ENCODE results near the gene ITIH1. TPM values are rescaled to one million over a fixed set of nuclear protein-coding genes. Genes with fewer than 3 reads are reported as not detected.

The ITIH1 gene
- total RNA-seq, 2 experiments from 2014 or later: not detected

DNA sequence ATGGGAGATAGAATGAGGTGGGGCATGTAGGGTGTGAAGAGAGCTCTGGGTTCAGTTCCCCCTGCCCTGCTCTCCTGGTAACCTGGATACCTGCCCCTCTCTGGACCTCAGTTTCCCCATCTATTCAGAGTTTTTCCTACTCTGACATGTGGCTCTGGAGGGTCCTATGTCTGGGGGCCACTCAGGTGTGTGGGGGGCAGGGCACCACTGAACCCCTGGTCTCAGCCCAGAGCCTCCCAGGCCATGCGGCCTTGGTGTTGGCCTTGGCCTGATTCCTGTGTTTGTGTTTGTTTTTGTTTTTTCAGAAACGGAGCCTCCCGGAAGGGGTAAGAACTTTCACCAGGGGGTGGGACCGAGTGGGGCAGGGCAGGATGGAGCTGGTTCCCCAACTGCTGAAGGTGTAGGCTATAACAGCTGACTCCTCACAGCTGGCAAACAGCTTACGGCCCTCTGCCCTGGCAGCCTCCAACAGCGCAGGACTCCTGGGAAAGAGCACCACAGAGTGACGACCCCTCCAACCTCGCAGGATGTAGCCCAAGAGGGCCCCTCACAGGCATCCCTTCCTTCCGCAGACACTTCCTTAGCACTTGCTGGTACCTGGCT, 18.0 kb downstream of the ITIH1 start:
- intact Hi-C loops (cut with DNase I, micrococcal nuclease): no loop called here
- Mint-ChIP-seq H3K4me3 (no peak overlapping the region), H3K27me3 (no peaks in the 10 kb centered on the region), H3K9me3 (no peaks in the 10 kb centered on the region), H3K4me1 (ENCODE audit: low read depth) (no peaks in the 10 kb centered on the region), H3K36me3 (ENCODE audit: low read depth) (no peaks in the 10 kb centered on the region), H3K27ac (no peak overlapping the region)
- Histone ChIP-seq H3K4me1 (ENCODE audit: insufficient read depth, low read length) (no peaks in the 10 kb centered on the region), H3K4me3 (ENCODE audit: low read length) (no peak overlapping the region), H3K27me3 (ENCODE audit: control insufficient read depth in 1 of 2, insufficient read depth in 2 of 2, low read length in 2 of 2) (no peaks in the 10 kb centered on the region), H3K9me3 (ENCODE audit: control insufficient read depth in 1 of 2, insufficient read depth in 1 of 2, low read length in 2 of 2) (no peaks in the 10 kb centered on the region), H3K36me3 (ENCODE audit: insufficient read depth, low read length) (no peaks in the 10 kb centered on the region), H3K27ac (ENCODE audit: low read depth in 1 of 2, low read length in 2 of 2) (no peak overlapping the region)
- TF ChIP-seq, protein P1, sequence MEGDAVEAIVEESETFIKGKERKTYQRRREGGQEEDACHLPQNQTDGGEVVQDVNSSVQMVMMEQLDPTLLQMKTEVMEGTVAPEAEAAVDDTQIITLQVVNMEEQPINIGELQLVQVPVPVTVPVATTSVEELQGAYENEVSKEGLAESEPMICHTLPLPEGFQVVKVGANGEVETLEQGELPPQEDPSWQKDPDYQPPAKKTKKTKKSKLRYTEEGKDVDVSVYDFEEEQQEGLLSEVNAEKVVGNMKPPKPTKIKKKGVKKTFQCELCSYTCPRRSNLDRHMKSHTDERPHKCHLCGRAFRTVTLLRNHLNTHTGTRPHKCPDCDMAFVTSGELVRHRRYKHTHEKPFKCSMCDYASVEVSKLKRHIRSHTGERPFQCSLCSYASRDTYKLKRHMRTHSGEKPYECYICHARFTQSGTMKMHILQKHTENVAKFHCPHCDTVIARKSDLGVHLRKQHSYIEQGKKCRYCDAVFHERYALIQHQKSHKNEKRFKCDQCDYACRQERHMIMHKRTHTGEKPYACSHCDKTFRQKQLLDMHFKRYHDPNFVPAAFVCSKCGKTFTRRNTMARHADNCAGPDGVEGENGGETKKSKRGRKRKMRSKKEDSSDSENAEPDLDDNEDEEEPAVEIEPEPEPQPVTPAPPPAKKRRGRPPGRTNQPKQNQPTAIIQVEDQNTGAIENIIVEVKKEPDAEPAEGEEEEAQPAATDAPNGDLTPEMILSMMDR (IDR thresholded peaks at IDR 0.05): no peak
- ATAC-seq (ENCODE audit: poor library complexity): no peak
- CTCF ChIA-PET: no interaction called here
- POLR2A ChIA-PET: no interaction called here
- no peak for DNase-seq

DNA sequence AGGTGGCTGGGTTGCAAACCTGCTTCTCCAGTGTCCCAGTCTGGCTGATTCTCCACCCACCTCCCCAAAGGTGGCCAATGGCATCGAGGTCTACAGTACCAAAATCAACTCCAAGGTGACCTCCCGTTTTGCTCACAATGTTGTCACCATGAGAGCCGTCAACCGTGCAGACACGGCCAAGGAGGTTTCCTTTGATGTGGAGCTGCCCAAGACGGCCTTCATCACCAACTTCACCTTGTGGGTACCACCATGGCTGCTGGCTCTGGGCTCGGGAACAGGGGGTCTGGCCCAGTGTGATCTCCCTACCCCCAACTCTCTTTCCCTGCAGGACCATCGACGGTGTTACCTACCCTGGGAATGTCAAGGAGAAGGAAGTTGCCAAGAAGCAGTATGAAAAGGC, 19.0 kb downstream of the ITIH1 start:
- Mint-ChIP-seq H3K36me3 (ENCODE audit: low read depth) (no peaks in the 10 kb centered on the region), H3K9me3 (no peaks in the 10 kb centered on the region), H3K27me3 (no peaks in the 10 kb centered on the region), H3K4me1 (ENCODE audit: low read depth) (no peaks in the 10 kb centered on the region), H3K27ac (no peak overlapping the region), H3K4me3 (no peak overlapping the region)
- POLR2A ChIA-PET: no interaction called here
- no peak overlapping the region for H3K4me3 ChIP-seq (ENCODE audit: low read length)
- TF ChIP-seq, protein P1 (IDR thresholded peaks at IDR 0.05): no peak
- H3K27ac ChIP-seq (ENCODE audit: low read depth in 1 of 2, low read length in 2 of 2): no peak overlapping the region
- H3K27me3 ChIP-seq (ENCODE audit: control insufficient read depth in 1 of 2, insufficient read depth in 2 of 2, low read length in 2 of 2): no peaks in the 10 kb centered on the region
- intact Hi-C loops (cut with DNase I, micrococcal nuclease): no loop called here
- H3K36me3 ChIP-seq (ENCODE audit: insufficient read depth, low read length): no peaks in the 10 kb centered on the region
- H3K4me1 ChIP-seq (ENCODE audit: insufficient read depth, low read length): no peaks in the 10 kb centered on the region
- no peaks in the 10 kb centered on the region for H3K9me3 ChIP-seq (ENCODE audit: control insufficient read depth in 1 of 2, insufficient read depth in 1 of 2, low read length in 2 of 2)
- ATAC-seq (ENCODE audit: poor library complexity) (no peak), DNase-seq (no peak)
- CTCF ChIA-PET: no interaction called here

DNA sequence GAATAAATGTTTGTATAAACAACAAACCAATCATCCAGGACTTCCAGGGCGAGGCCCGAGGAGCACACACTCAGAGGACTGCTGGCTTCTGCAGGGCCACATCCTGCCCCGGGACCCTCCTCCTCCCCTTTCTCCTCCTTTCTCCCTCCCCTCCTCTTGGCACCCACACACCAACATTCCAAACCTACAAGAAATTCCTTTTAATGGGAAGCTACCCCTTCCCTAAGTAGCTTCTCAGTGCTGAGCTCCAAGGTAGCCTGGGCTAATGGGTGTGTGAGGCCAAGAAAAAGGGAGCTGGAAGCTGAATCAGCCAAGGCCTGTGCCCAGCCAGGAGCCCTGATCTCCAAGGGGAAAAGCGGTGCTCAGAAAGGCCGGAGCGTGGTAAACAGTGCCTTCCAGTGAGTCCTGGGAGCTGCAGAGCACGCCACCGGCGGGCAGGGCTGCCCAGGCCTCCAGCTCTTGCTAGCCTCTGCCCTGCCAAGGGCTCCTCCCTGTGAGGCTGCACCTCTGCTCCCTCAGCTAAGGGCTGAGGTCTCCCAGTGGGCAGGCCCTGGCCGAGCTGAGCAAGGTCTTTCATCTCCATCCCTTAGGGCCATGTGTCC, 21.1 kb downstream of the ITIH1 start:
- no peak overlapping the region for H3K4me3 ChIP-seq (ENCODE audit: low read length)
- POLR2A ChIA-PET: no interaction called here
- no peaks in the 10 kb centered on the region for H3K36me3 Mint-ChIP-seq (ENCODE audit: low read depth)

More for the DNA sequence above, 21.1 kb downstream of the ITIH1 start:
- Histone ChIP-seq H3K27me3 (ENCODE audit: control insufficient read depth in 1 of 2, insufficient read depth in 2 of 2, low read length in 2 of 2) (no peaks in the 10 kb centered on the region), H3K36me3 (ENCODE audit: insufficient read depth, low read length) (no peaks in the 10 kb centered on the region), H3K27ac (ENCODE audit: low read depth in 1 of 2, low read length in 2 of 2) (peak overlapping the region in 1 of 2 donors; percentile 4), H3K4me1 (ENCODE audit: insufficient read depth, low read length) (no peaks in the 10 kb centered on the region), H3K9me3 (ENCODE audit: control insufficient read depth in 1 of 2, insufficient read depth in 1 of 2, low read length in 2 of 2) (no peaks in the 10 kb centered on the region)
- Mint-ChIP-seq H3K27me3 (no peaks in the 10 kb centered on the region), H3K27ac (no peak overlapping the region), H3K4me1 (ENCODE audit: low read depth) (no peaks in the 10 kb centered on the region), H3K9me3 (no peaks in the 10 kb centered on the region), H3K4me3 (no peak overlapping the region)
- TF ChIP-seq, protein P1 (IDR thresholded peaks at IDR 0.05): no peak
- intact Hi-C loops (cut with DNase I, micrococcal nuclease): no loop called here
- CTCF ChIA-PET: no interaction called here
- no peak for ATAC-seq (ENCODE audit: poor library complexity)
- DNase-seq: no peak
